ENCODE measurements around the gene CLEC4E. TPM values are rescaled to one million over a fixed set of nuclear protein-coding genes. Genes with fewer than 3 reads are reported as not detected.
A peak's percentile ranks its signal among the peaks of the same experiment; 100 is the strongest.
"Not testable (repeated sequence)": the region's sequence is repeated elsewhere in the genome, so short reads cannot be mapped to it uniquely, and the experiment has no call there.

CLEC4E gene
- total RNA-seq: not detected
- under 1 TPM in 1 of 3 donors, not detected in 2; 0.30 TPM for polyA plus RNA-seq
- 0 to 0.08 (median 0) reads per million in 6 experiments for total RNA-seq

DNA sequence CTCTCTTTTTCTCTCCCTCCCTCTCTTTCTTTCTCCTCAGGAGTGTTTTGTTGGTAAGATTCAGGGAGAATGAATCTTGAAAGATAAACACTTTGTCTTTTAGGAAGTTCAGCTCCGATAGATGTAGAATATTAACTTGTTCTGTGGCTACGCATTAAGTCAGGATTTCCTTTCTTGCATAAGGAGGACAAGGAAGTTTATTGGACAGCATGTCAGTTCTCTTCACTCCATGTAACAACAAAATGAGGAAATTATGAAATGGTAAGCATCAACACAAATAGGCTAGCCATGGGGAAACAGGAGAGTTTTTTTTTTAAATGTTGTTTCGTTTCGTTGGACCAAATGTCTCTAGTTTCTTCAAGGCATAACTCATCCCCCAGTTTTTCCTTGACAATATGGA lies at the start of gene CLEC4E:
TSS of gene CLEC4E (minus strand) at position 75 of the 400 bp plus-strand sequence. CDS start 108 bp downstream, outside the sequence.
- Mint-ChIP-seq H3K27me3 (peaks cover 10 to 27% (median 19%) of the 10 kb centered on the region in 5 donors), H3K4me1 (peaks cover 0 to 12% (median 0%) of the 10 kb centered on the region in 4 donors), H3K4me3 (peak within 1 kb of the TSS in 1 of 10 donors; percentile 29), H3K27ac (peak within 1 kb of the TSS in 1 of 10 donors; percentile 14)
- POLR2A ChIA-PET: interaction anchor here (0.7 kb wide), 1 partner anchor 11 kb away, joined by 3 read pairs; no protein-coding TSS in a partner anchor
- not testable (repeated sequence) for H3K9me3 Mint-ChIP-seq, ATAC-seq, DNase-seq, H3K36me3 Mint-ChIP-seq

GRCh38 chr12:8589679-8590078 lies 49.0 kb upstream of the CLEC4E start:
- DNase-seq: no peak
- Mint-ChIP-seq H3K4me3 (no peak overlapping the region), H3K4me1 (peaks cover 2 to 11% (median 5%) of the 10 kb centered on the region in 4 donors), H3K36me3 (no peaks in the 10 kb centered on the region), H3K9me3 (no peaks in the 10 kb centered on the region), H3K27ac (no peak overlapping the region), H3K27me3 (peaks cover 0 to 1% (median 0%) of the 10 kb centered on the region in 5 donors)
- ATAC-seq: no peak
- POLR2A ChIA-PET: no interaction called here

DNA sequence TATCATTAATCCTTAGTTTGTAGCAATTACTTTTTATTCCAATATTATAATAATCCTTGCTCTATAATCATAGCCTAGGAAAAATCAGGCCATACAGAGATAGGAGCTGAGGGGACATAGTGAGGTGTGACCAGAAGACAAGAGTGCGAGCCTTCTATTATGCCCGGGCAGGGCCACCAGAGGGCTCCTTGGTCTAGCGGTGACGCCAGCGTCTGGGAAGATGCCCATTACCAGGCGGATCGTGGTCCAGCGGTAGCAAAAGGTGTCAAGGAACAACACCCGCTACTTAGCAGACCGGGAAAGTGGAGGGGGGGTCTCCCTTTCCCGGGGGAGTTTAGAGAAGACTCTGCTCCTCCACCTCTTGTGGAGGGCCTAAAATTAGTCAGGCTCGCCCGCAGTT lies 43.8 kb upstream of the CLEC4E start:
- not testable (repeated sequence) for H3K36me3 Mint-ChIP-seq, H3K4me3 Mint-ChIP-seq

GRCh38 chr12:8584004-8584403 lies 43.3 kb upstream of the CLEC4E start:
- ATAC-seq: no peak

More for the DNA sequence above, 43.8 kb upstream of the CLEC4E start:
- H3K4me1 Mint-ChIP-seq, H3K9me3 Mint-ChIP-seq, POLR2A ChIA-PET, H3K27me3 Mint-ChIP-seq, H3K27ac Mint-ChIP-seq, ATAC-seq, DNase-seq: not testable (repeated sequence)

GRCh38 chr12:8581098-8581784 lies 40.5 kb upstream of the CLEC4E start:
- DNase-seq (no peak), ATAC-seq (no peak)
- Mint-ChIP-seq H3K9me3 (no peaks in the 10 kb centered on the region), H3K27ac (no peak overlapping the region), H3K27me3 (peaks cover 0 to 4% (median 0%) of the 10 kb centered on the region in 5 donors), H3K36me3 (no peaks in the 10 kb centered on the region), H3K4me3 (no peak overlapping the region), H3K4me1 (peaks cover 0 to 4% (median under 1%) of the 10 kb centered on the region in 4 donors)
- POLR2A ChIA-PET: no interaction called here

More at GRCh38 chr12:8584004-8584403, 43.3 kb upstream of the CLEC4E start:
- DNase-seq: no peak
- no peak overlapping the region for H3K4me3 Mint-ChIP-seq
- no peaks in the 10 kb centered on the region for H3K9me3 Mint-ChIP-seq
- H3K36me3 Mint-ChIP-seq: no peaks in the 10 kb centered on the region
- no peaks in the 10 kb centered on the region for H3K27me3 Mint-ChIP-seq
- POLR2A ChIA-PET: interaction anchor here (0.6 kb wide), 1 partner anchor 8 kb away, joined by 4 read pairs; no protein-coding TSS in a partner anchor
- peaks cover 0 to 4% (median under 1%) of the 10 kb centered on the region in 4 donors for H3K4me1 Mint-ChIP-seq
- H3K27ac Mint-ChIP-seq: no peak overlapping the region

- Mint-ChIP-seq H3K4me1 (peaks cover 0 to 9% (median under 1%) of the 10 kb centered on the region in 4 donors), H3K4me3 (no peak overlapping the region), H3K27ac (peak overlapping the region in 1 of 10 donors; percentile 9), H3K27me3 (peaks cover 0 to 6% (median 3%) of the 10 kb centered on the region in 5 donors), H3K36me3 (no peaks in the 10 kb centered on the region), H3K9me3 (no peaks in the 10 kb centered on the region)
- ATAC-seq (no peak), DNase-seq (no peak)
- POLR2A ChIA-PET: interaction anchor here (0.5 kb wide), 1 partner anchor 14 kb away, joined by 3 read pairs; no protein-coding TSS in a partner anchor
Observed at GRCh38 chr12:8577879-8578278, 37.2 kb upstream of the CLEC4E start.

- ATAC-seq (peak; percentile 46 to 71), DNase-seq (peak in 3 of 10 donors; percentile 3 to 15 (median 12))
- Mint-ChIP-seq H3K36me3 (peaks cover 0 to under 1% (median 0%) of the 10 kb centered on the region in 3 donors), H3K4me3 (peak overlapping the region in 1 of 10 donors; percentile 3), H3K27me3 (peaks cover 0 to 6% (median 3%) of the 10 kb centered on the region in 5 donors), H3K27ac (peak overlapping the region in 5 of 10 donors; percentile 11 to 81 (median 77)), H3K4me1 (peaks cover 2 to 15% (median 12%) of the 10 kb centered on the region in 4 donors), H3K9me3 (peaks cover 0 to under 1% (median 0%) of the 10 kb centered on the region in 9 donors)
- POLR2A ChIA-PET: no interaction called here
Observed at GRCh38 chr12:8572507-8572906, 31.8 kb upstream of the CLEC4E start.

DNA sequence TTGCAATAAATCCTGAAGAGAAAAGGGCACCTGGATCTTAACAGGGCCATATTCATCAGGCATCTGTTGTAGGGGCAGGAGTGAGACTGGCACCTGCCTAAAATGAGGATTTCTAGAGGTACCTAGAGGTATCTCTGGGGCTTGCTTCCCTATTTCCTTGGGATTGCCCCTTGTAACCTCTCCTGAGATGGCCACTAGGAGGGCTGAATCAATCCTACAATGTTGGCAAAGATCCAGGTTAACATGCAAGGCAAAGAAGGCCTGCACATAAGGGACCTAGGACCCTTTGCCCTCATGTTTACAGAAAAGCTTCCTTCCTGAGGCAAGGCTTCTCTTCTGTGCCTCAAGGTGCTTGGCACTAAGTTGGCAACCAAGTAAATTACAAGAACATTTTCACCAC lies 25.8 kb upstream of the CLEC4E start:
- Mint-ChIP-seq H3K27ac (no peak overlapping the region), H3K9me3 (peaks cover 4 to 27% (median 13%) of the 10 kb centered on the region in 9 donors), H3K27me3 (peaks cover 0 to 5% (median 0%) of the 10 kb centered on the region in 5 donors), H3K4me3 (no peak overlapping the region), H3K4me1 (no peaks in the 10 kb centered on the region), H3K36me3 (peaks cover 0 to 21% (median 6%) of the 10 kb centered on the region in 3 donors)
- ATAC-seq (no peak), DNase-seq (no peak)
- POLR2A ChIA-PET: no interaction called here

DNA sequence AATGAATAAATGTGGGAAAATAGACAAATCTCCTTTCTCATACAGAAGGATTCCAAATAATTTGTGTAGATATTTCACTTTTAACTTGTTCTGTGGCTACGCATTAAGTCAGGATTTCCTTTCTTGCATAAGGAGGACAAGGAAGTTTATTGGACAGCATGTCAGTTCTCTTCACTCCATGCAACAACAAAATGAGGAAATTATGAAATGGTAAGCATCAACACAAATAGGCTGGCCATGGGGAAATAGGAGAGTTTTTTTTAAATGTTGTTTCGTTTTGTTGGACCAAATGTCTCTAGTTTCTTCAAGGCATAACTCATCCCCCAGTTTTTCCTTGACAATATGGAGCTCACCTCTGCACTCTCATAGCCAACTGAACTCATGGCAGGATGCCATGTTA lies 25.3 kb upstream of the CLEC4E start:
- H3K27ac Mint-ChIP-seq, H3K4me3 Mint-ChIP-seq, DNase-seq, H3K27me3 Mint-ChIP-seq, ATAC-seq, H3K4me1 Mint-ChIP-seq, POLR2A ChIA-PET: not testable (repeated sequence)
- Mint-ChIP-seq H3K9me3 (peaks cover 4 to 28% (median 13%) of the 10 kb centered on the region in 9 donors), H3K36me3 (peaks cover 0 to 22% (median 6%) of the 10 kb centered on the region in 3 donors)

GRCh38 chr12:8564656-8565055 lies 24.0 kb upstream of the CLEC4E start:
- Mint-ChIP-seq H3K9me3 (peaks cover 4 to 34% (median 13%) of the 10 kb centered on the region in 9 donors), H3K4me1 (no peaks in the 10 kb centered on the region)
- POLR2A ChIA-PET: no interaction called here

GRCh38 chr12:8563356-8563755 lies 22.7 kb upstream of the CLEC4E start:
- Mint-ChIP-seq H3K4me3 (no peak overlapping the region), H3K4me1 (no peaks in the 10 kb centered on the region), H3K9me3 (peaks cover 4 to 34% (median 13%) of the 10 kb centered on the region in 9 donors), H3K27ac (no peak overlapping the region), H3K36me3 (peaks cover 0 to 22% (median 6%) of the 10 kb centered on the region in 3 donors), H3K27me3 (peaks cover 0 to 8% (median 3%) of the 10 kb centered on the region in 5 donors)
- DNase-seq (no peak), ATAC-seq (no peak)
- POLR2A ChIA-PET: no interaction called here

More at GRCh38 chr12:8564656-8565055, 24.0 kb upstream of the CLEC4E start:
- Mint-ChIP-seq H3K27ac (no peak overlapping the region), H3K27me3 (peaks cover 0 to 8% (median 3%) of the 10 kb centered on the region in 5 donors), H3K36me3 (peaks cover 0 to 22% (median 6%) of the 10 kb centered on the region in 3 donors), H3K4me3 (no peak overlapping the region)
- ATAC-seq: no peak
- DNase-seq: no peak

GRCh38 chr12:8562310-8562709 lies 21.6 kb upstream of the CLEC4E start:
- peaks cover 0 to 22% (median 4%) of the 10 kb centered on the region in 3 donors for H3K36me3 Mint-ChIP-seq
- no peaks in the 10 kb centered on the region for H3K4me1 Mint-ChIP-seq
- ATAC-seq (no peak), DNase-seq (no peak)
- POLR2A ChIA-PET: no interaction called here
- H3K9me3 Mint-ChIP-seq: peaks cover 4 to 32% (median 13%) of the 10 kb centered on the region in 9 donors
- no peak overlapping the region for H3K4me3 Mint-ChIP-seq
- peaks cover 0 to 8% (median 3%) of the 10 kb centered on the region in 5 donors for H3K27me3 Mint-ChIP-seq
- H3K27ac Mint-ChIP-seq: no peak overlapping the region

DNA sequence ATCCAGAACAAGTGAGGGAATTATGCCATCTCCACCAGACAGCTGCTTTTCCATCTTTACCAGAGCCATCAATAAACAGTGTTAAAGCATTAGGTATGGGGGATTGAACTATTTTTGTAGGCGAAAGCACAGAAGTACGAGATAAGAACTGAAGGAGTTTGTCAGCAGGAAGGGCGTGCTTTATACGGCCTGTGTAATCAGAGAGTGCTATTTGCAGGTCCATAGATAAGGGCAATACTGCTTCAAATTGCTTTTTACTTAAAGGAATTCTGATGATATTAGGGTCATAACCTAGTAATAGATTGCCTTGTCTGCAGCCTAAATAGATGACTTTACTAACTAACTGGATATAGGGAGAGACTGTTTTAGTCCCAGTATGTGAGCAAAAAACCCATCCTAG lies 20.3 kb upstream of the CLEC4E start:
- no peak overlapping the region for H3K27ac Mint-ChIP-seq
- no peaks in the 10 kb centered on the region for H3K4me1 Mint-ChIP-seq
- no peak for ATAC-seq
- H3K27me3 Mint-ChIP-seq: peaks cover 0 to 7% (median 3%) of the 10 kb centered on the region in 5 donors
- no peak for DNase-seq
- peaks cover 4 to 25% (median 13%) of the 10 kb centered on the region in 9 donors for H3K9me3 Mint-ChIP-seq
- POLR2A ChIA-PET: no interaction called here
- peaks cover 0 to 16% (median 2%) of the 10 kb centered on the region in 3 donors for H3K36me3 Mint-ChIP-seq
- no peak overlapping the region for H3K4me3 Mint-ChIP-seq
